Sigmoid colon (tissue), 7 donors: ENCODE measurements around the gene PDHX. TPM values are rescaled to one million over a fixed set of nuclear protein-coding genes. Genes with fewer than 3 reads are reported as not detected.

Source experiments
- DNase-seq: peaks from one replicate; pipeline ENCODE4 v3.0.0-alpha.2; 2019
- H3K27ac ChIP-seq, 4 donors: fragments of 200-600 bp; sonication (generic); one replicate each; pipeline ENCODE4 v1.5.1; 2016 to 2019; ENCODE audit warnings: mild to moderate bottlenecking in 1 of 4
- H3K27me3 ChIP-seq, 3 donors: fragments of 200-600 bp; sonication (generic); one replicate each; pipeline ENCODE4 v1.5.1; 2019; ENCODE audit warnings: mild to moderate bottlenecking in 1 of 3
- H3K36me3 ChIP-seq, 4 donors: fragments of 200-600 bp; sonication (generic); one replicate each; pipeline ENCODE4 v1.5.1; 2016 to 2019
- H3K4me1 ChIP-seq, 4 donors: fragments of 200-600 bp; sonication (generic); one replicate each; pipeline ENCODE4 v1.5.1; 2017 to 2019
- H3K4me3 ChIP-seq, 4 donors: fragments of 200-600 bp; sonication (generic); one replicate each; pipeline ENCODE4 v1.5.1; 2017 to 2019; ENCODE audit warnings: mild to moderate bottlenecking in 2 of 4, moderate library complexity in 1 of 4
- H3K9me3 ChIP-seq, 4 donors: fragments of 200-600 bp in 3 of 4; sonication (generic) in 3 of 4; one replicate each; pipeline versions ENCODE4 v1.5.1 to v1.6.1; 2013 to 2019
- EP300 ChIP-seq, 4 donors: sonication (generic); formaldehyde crosslinking; IDR thresholded peaks; one replicate each; pipeline ENCODE4 v1.6.1; 2017; ENCODE audit warnings: antibody characterized with exemption in 4 of 4
- POLR2A ChIP-seq, 2 donors: fragments of 450-650 bp; IDR thresholded peaks; one replicate each; pipeline ENCODE4 v1.6.1; 2016; ENCODE audit warnings: antibody characterized with exemption in 2 of 2, mild to moderate bottlenecking in 2 of 2, moderate library complexity in 2 of 2
- POLR2AphosphoS5 ChIP-seq, 4 donors: sonication (generic); formaldehyde crosslinking; IDR thresholded peaks; one replicate each; pipeline ENCODE4 v1.6.1; 2017; ENCODE audit warnings: antibody characterized with exemption in 4 of 4
- WGBS, 2 donors: extraction: QIAGEN DNeasy Blood & Tissue Kit; methylation state at CpG; one replicate each; pipeline ENCODE4 v1.1.7; 2013; 5-methylcytosine and 5-hydroxymethylcytosine counted together
- intact Hi-C: fragments of 100-400 bp; cut with DNase I; formaldehyde crosslinking; loops from one replicate; pipeline ENCODE4 v1.15.1; 2023
- polyA plus RNA-seq, 3 donors: library from polyadenylated mRNA; stranded (reverse); fragments of 200-250 nt; gene quantifications; one replicate each; pipeline ENCODE4 v1.2.3, GENCODE V29; 2013
- total RNA-seq, 4 donors: library from RNA; depleted of rRNA; stranded (reverse); fragments of >200 nt; gene quantifications; one replicate each; pipeline ENCODE4 v1.1.0, GENCODE V29; 2016
- TF ChIP-seq, protein P1 (sequence below), 4 experiments: fragments of 450-650 bp in 3 of 4; fragments of 200-600 bp in 1 of 4; IDR thresholded peaks; one replicate each; pipeline ENCODE4 v1.5.1; 2016 to 2019; ENCODE audit warnings: antibody characterized with exemption in 4 of 4, mild to moderate bottlenecking in 3 of 4, moderate library complexity in 2 of 4
- donor health status: healthy with polysubstance abuse.
- donor health status: Bipolar disorder and iron deficiency.
- donor health status: healthy.

Gene PDHX
- total and polyA plus RNA-seq, 7 donors = 22.2 to 41.4 (median 29.6) TPM

DNA sequence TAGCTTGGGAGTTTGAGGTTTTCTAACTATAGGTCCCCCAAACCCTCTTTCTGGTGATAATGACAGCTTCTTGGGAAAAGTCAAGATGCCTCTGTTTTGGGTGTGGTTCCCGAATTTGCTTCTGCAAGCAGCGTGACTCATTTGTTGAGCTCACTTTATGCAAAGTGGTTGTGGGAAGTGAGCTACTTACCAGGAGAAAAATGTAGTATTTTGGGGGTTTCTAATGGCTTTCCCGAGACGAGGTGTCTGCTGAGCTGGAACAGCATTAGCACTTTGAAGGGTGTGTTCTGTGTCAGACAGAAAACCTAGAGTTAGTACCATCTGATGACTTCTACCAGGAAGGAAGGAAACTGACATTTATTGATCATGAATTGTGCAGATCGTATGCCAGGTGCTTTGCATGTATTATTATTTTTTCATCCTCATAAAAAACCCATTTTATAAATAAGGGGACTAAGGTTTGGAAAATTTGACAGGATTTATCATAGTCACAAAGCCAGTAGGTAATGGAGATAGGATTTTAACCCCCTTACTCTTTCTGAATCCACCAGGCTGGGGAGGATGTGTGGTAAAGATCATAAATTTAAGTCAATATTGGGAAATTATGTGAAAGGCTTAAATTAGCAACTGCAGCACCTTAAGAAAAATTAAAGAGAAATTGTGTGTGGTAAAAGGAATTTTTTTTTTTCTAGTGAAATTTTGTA is 113.7 kb downstream of the PDHX start:
- Histone ChIP-seq H3K4me3 (no peak overlapping the region), H3K36me3 (no peaks in the 10 kb centered on the region), H3K27ac (peak overlapping the region in 1 of 4 donors; percentile 50), H3K27me3 (no peaks in the 10 kb centered on the region), H3K4me1 (peaks cover 0 to 11% (median 4%) of the 10 kb centered on the region in 4 donors), H3K9me3 (peaks cover 0 to 3% (median 0%) of the 10 kb centered on the region in 4 donors)
- WGBS, 2 donors = 34 to 42% methylated on average over 5 of the region's 5 CpGs
- TF ChIP-seq, protein P1, sequence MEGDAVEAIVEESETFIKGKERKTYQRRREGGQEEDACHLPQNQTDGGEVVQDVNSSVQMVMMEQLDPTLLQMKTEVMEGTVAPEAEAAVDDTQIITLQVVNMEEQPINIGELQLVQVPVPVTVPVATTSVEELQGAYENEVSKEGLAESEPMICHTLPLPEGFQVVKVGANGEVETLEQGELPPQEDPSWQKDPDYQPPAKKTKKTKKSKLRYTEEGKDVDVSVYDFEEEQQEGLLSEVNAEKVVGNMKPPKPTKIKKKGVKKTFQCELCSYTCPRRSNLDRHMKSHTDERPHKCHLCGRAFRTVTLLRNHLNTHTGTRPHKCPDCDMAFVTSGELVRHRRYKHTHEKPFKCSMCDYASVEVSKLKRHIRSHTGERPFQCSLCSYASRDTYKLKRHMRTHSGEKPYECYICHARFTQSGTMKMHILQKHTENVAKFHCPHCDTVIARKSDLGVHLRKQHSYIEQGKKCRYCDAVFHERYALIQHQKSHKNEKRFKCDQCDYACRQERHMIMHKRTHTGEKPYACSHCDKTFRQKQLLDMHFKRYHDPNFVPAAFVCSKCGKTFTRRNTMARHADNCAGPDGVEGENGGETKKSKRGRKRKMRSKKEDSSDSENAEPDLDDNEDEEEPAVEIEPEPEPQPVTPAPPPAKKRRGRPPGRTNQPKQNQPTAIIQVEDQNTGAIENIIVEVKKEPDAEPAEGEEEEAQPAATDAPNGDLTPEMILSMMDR (IDR thresholded peaks at IDR 0.05) = no peak
- no peak for TF ChIP-seq POLR2A (IDR thresholded peaks at IDR 0.05)
- TF ChIP-seq EP300 (IDR thresholded peaks at IDR 0.05) = no peak
- no peak for TF ChIP-seq POLR2AphosphoS5 (IDR thresholded peaks at IDR 0.05)
- DNase-seq = no peak
- intact Hi-C loops = no loop called here

- Histone ChIP-seq H3K27me3 (no peaks in the 10 kb centered on the region), H3K9me3 (peaks cover 0 to 3% (median 0%) of the 10 kb centered on the region in 4 donors), H3K36me3 (no peaks in the 10 kb centered on the region), H3K27ac (peak overlapping the region in 1 of 4 donors; percentile 50), H3K4me1 (peaks cover 0 to 11% (median 4%) of the 10 kb centered on the region in 4 donors), H3K4me3 (no peak overlapping the region)
- DNase-seq = peak; percentile 69
- TF ChIP-seq POLR2AphosphoS5 (IDR thresholded peaks at IDR 0.05) (peak in 1 of 4 donors; percentile 15), EP300 (IDR thresholded peaks at IDR 0.05) (peak in 1 of 4 donors; percentile 28), POLR2A (IDR thresholded peaks at IDR 0.05) (no peak)
- TF ChIP-seq, protein P1 (IDR thresholded peaks at IDR 0.05) = no peak
- 70 to 81% methylated on average over 11 of the region's 11 CpGs for WGBS, 2 donors
- intact Hi-C loops = no loop called here
These were observed 114.3 kb downstream of the PDHX start for GRCh38 chr11:35030716-35031213.

DNA sequence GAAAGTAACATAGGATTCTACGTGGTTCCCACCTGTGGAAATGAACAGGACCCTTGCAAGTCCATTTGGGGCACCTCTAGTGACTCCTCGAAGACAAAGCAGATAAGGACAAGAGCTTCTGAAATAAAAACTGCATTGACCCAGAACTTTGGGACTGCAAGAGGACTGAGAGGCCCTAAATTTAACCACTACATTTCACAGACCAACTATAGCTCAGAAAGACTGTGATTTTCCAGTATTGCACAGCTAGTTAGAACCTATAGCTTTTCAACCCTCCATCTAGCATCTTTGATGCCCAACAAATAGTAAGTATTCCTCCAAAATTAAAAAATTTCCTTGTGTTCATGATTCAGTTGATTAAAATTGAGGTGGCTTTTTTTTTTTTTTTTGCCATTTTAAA is 114.9 kb downstream of the PDHX start:
- Histone ChIP-seq H3K9me3 (peaks cover 0 to 3% (median 0%) of the 10 kb centered on the region in 4 donors), H3K4me3 (no peak overlapping the region), H3K27me3 (no peaks in the 10 kb centered on the region), H3K27ac (peak overlapping the region in 1 of 4 donors; percentile 50), H3K36me3 (no peaks in the 10 kb centered on the region), H3K4me1 (peaks cover 0 to 11% (median 4%) of the 10 kb centered on the region in 4 donors)
- WGBS, 2 donors = 95 to 98% methylated on average over 2 of the region's 2 CpGs
- intact Hi-C loops = no loop called here
- TF ChIP-seq POLR2AphosphoS5 (IDR thresholded peaks at IDR 0.05) (no peak), POLR2A (IDR thresholded peaks at IDR 0.05) (no peak), EP300 (IDR thresholded peaks at IDR 0.05) (no peak)
- TF ChIP-seq, protein P1 (IDR thresholded peaks at IDR 0.05) = no peak
- DNase-seq = no peak

DNA sequence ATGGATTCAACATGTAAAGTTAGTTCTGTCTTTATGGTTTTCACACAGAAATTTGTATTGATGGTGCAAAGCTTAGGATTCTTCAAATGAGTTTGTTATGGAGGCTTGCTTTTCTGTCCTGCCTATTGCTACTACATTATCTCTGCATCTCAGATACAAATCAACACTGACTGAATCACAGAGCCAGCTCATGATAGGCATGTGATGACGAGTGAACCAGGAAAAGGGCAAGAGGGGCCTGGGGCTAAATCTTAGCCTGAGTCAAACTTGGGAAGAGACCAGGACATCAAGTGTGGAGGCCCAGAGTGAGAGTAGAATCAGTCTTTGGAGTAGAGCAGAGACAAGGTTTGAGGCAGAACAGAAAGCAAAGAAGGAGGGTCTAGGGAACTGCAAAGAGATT is 115.4 kb downstream of the PDHX start:
- no peak for TF ChIP-seq EP300 (IDR thresholded peaks at IDR 0.05)
- TF ChIP-seq POLR2A (IDR thresholded peaks at IDR 0.05) = no peak
- TF ChIP-seq, protein P1 (IDR thresholded peaks at IDR 0.05) = no peak
- no peak for TF ChIP-seq POLR2AphosphoS5 (IDR thresholded peaks at IDR 0.05)
- H3K9me3 ChIP-seq = peaks cover 0 to 3% (median 0%) of the 10 kb centered on the region in 4 donors
- H3K4me3 ChIP-seq = no peak overlapping the region
- DNase-seq = no peak
- H3K4me1 ChIP-seq = peaks cover 0 to 16% (median 6%) of the 10 kb centered on the region in 4 donors
- 79 to 92% methylated on average over 1 of the region's 1 CpG for WGBS, 2 donors
- no peaks in the 10 kb centered on the region for H3K36me3 ChIP-seq
- H3K27ac ChIP-seq = no peak overlapping the region
- H3K27me3 ChIP-seq = no peaks in the 10 kb centered on the region
- intact Hi-C loops = no loop called here
